HFF-Myc (cell line): ENCODE data around the gene PXDN.

Experiments
- DNase-seq: peaks from one replicate; pipeline ENCODE4 v3.0.0-alpha.2; 2011; ENCODE audit warnings: low read depth; ENCODE audit errors: extremely low read depth
- H3K4me3 ChIP-seq: replicated peaks from 2 replicates; pipeline ENCODE4 v1.5.1; 2011; ENCODE audit warnings: low read depth, mild to moderate bottlenecking, control low read depth, low read length
- TF ChIP-seq, protein P1 (sequence below): IDR thresholded peaks from 2 replicates; pipeline ENCODE4 v1.5.1; 2012; ENCODE audit warnings: mild to moderate bottlenecking, low read depth, low read length, control low read depth; ENCODE audit errors: missing control alignments

PXDN gene

GRCh38 chr2:1584051-1584531 is 160.2 kb downstream of the PXDN start:
- no peak overlapping the region for H3K4me3 ChIP-seq
- TF ChIP-seq, protein P1, sequence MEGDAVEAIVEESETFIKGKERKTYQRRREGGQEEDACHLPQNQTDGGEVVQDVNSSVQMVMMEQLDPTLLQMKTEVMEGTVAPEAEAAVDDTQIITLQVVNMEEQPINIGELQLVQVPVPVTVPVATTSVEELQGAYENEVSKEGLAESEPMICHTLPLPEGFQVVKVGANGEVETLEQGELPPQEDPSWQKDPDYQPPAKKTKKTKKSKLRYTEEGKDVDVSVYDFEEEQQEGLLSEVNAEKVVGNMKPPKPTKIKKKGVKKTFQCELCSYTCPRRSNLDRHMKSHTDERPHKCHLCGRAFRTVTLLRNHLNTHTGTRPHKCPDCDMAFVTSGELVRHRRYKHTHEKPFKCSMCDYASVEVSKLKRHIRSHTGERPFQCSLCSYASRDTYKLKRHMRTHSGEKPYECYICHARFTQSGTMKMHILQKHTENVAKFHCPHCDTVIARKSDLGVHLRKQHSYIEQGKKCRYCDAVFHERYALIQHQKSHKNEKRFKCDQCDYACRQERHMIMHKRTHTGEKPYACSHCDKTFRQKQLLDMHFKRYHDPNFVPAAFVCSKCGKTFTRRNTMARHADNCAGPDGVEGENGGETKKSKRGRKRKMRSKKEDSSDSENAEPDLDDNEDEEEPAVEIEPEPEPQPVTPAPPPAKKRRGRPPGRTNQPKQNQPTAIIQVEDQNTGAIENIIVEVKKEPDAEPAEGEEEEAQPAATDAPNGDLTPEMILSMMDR: no peak
- no peak for DNase-seq

- TF ChIP-seq, protein P1: no peak
- DNase-seq: no peak
- H3K4me3 ChIP-seq: no peak overlapping the region
These were observed 161.4 kb downstream of the PXDN start for GRCh38 chr2:1582891-1583341.

DNA sequence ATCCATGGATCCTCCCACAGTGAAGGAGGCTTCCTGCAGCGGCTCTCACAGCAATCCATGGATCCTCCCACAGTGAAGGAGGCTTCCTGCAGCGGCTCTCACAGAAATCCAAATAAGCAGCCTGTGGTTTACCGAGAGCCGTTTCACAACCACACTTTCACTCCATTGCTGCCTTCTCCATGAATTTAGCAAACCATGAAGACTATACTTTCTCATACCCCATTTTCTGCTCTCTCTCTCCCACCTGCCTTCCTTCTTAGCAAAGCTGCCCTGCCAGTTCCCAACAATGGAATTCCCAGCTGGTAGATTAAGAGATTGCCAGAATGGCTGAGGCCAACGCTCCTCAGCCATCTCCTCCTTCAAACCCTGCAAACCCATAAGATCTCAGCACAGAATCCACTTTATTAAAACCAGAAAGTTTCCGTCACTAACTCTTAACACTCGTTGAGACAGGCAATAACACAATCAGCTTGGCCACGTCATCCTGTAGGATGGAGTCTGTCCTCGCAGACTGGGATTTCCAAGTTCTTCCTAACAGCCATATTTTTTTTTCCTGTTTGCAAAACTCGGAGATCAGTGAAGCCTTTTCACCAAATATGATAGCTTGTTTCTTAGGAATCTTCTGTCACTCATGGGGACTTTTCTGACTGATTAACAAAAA is 162.2 kb downstream of the PXDN start:
- TF ChIP-seq, protein P1: no peak
- no peak overlapping the region for H3K4me3 ChIP-seq
- no peak for DNase-seq
